Measurements from ENCODE around the gene GALNT12.

The GALNT12 gene

GRCh38 chr9:98894761-98895160 lies 87.3 kb downstream of the GALNT12 start:
- no peaks in the 10 kb centered on the region for H3K9me3 ChIP-seq (ENCODE audit: severe bottlenecking)
- no peak for DNase-seq (ENCODE audit: low spot score)

GRCh38 chr9:98896632-98897031 lies 89.2 kb downstream of the GALNT12 start:
- DNase-seq (ENCODE audit: low spot score) (no peak), ATAC-seq (ENCODE audit: low read depth) (no peak)
- Histone ChIP-seq H3K36me3 (ENCODE audit: low read depth) (no peaks in the 10 kb centered on the region), H3K27me3 (ENCODE audit: insufficient read depth, poor library complexity, severe bottlenecking) (no peaks in the 10 kb centered on the region), H3K4me3 (ENCODE audit: severe bottlenecking) (no peak overlapping the region), H3K9me3 (ENCODE audit: severe bottlenecking) (no peaks in the 10 kb centered on the region), H3K4me1 (ENCODE audit: insufficient read depth, poor library complexity, severe bottlenecking) (no peaks in the 10 kb centered on the region), H3K27ac (ENCODE audit: poor library complexity, severe bottlenecking) (no peak overlapping the region)
- TF ChIP-seq CTCF (IDR thresholded peaks at IDR 0.05; ENCODE audit: poor library complexity, severe bottlenecking) = no peak

More at GRCh38 chr9:98894761-98895160, 87.3 kb downstream of the GALNT12 start:
- Histone ChIP-seq H3K4me3 (ENCODE audit: severe bottlenecking) (no peak overlapping the region), H3K4me1 (ENCODE audit: insufficient read depth, poor library complexity, severe bottlenecking) (no peaks in the 10 kb centered on the region), H3K36me3 (ENCODE audit: low read depth) (no peaks in the 10 kb centered on the region), H3K27me3 (ENCODE audit: insufficient read depth, poor library complexity, severe bottlenecking) (no peaks in the 10 kb centered on the region), H3K27ac (ENCODE audit: poor library complexity, severe bottlenecking) (no peak overlapping the region)
- no peak for ATAC-seq (ENCODE audit: low read depth)
- TF ChIP-seq CTCF (IDR thresholded peaks at IDR 0.05; ENCODE audit: poor library complexity, severe bottlenecking) = no peak

- no peak for DNase-seq (ENCODE audit: low spot score)
- H3K27ac ChIP-seq (ENCODE audit: poor library complexity, severe bottlenecking) = no peak overlapping the region
- no peaks in the 10 kb centered on the region for H3K27me3 ChIP-seq (ENCODE audit: insufficient read depth, poor library complexity, severe bottlenecking)
- no peaks in the 10 kb centered on the region for H3K4me1 ChIP-seq (ENCODE audit: insufficient read depth, poor library complexity, severe bottlenecking)
- no peaks in the 10 kb centered on the region for H3K36me3 ChIP-seq (ENCODE audit: low read depth)
- no peak overlapping the region for H3K4me3 ChIP-seq (ENCODE audit: severe bottlenecking)
- no peak; the same call in 2 of the 3 replicates for ATAC-seq (ENCODE audit: low read depth)
- H3K9me3 ChIP-seq (ENCODE audit: severe bottlenecking) = no peaks in the 10 kb centered on the region
- no peak for TF ChIP-seq CTCF (IDR thresholded peaks at IDR 0.05; ENCODE audit: poor library complexity, severe bottlenecking)
Observed at GRCh38 chr9:98897745-98898144, 90.3 kb downstream of the GALNT12 start.

GRCh38 chr9:98899408-98900056 lies 92.1 kb downstream of the GALNT12 start:
- Histone ChIP-seq H3K27ac (ENCODE audit: poor library complexity, severe bottlenecking) (no peak overlapping the region), H3K9me3 (ENCODE audit: severe bottlenecking) (no peaks in the 10 kb centered on the region), H3K4me1 (ENCODE audit: insufficient read depth, poor library complexity, severe bottlenecking) (no peaks in the 10 kb centered on the region), H3K27me3 (ENCODE audit: insufficient read depth, poor library complexity, severe bottlenecking) (no peaks in the 10 kb centered on the region), H3K4me3 (ENCODE audit: severe bottlenecking) (no peak overlapping the region), H3K36me3 (ENCODE audit: low read depth) (no peaks in the 10 kb centered on the region)
- ATAC-seq (ENCODE audit: low read depth) (peak; percentile 85), DNase-seq (ENCODE audit: low spot score) (no peak)
- no peak for TF ChIP-seq CTCF (IDR thresholded peaks at IDR 0.05; ENCODE audit: poor library complexity, severe bottlenecking)

Measured in RWPE2 (cell line).